ENCODE measurements around the gene CTAGE4.
"Not testable (repeated sequence)": the region's sequence is repeated elsewhere in the genome, so short reads cannot be mapped to it uniquely, and the experiment has no call there.

Gene CTAGE4

GRCh38 chr7:144179165-144179479, 4.1 kb upstream of the CTAGE4 start:
- not testable (repeated sequence) for H3K79me2 ChIP-seq (ENCODE audit: insufficient read depth, low read depth); H4K20me1 ChIP-seq (ENCODE audit: insufficient read depth); H3K4me2 ChIP-seq; H3K4me3 ChIP-seq (IDR thresholded peaks at IDR 0.05; ENCODE audit: insufficient read depth, low read depth, low read length); H3K36me3 ChIP-seq (ENCODE audit: insufficient read depth); H3K9ac ChIP-seq; H3K4me1 ChIP-seq (ENCODE audit: low read depth, poor library complexity, severe bottlenecking); H2AFZ ChIP-seq (ENCODE audit: low read depth); H3K27ac ChIP-seq; H3K27me3 ChIP-seq (ENCODE audit: insufficient read depth, low read depth)

- H3K4me2 ChIP-seq; H3K27me3 ChIP-seq (ENCODE audit: insufficient read depth, low read depth); H3K36me3 ChIP-seq (ENCODE audit: insufficient read depth); H3K27ac ChIP-seq; H3K4me1 ChIP-seq (ENCODE audit: low read depth, poor library complexity, severe bottlenecking); H4K20me1 ChIP-seq (ENCODE audit: insufficient read depth); H3K79me2 ChIP-seq (ENCODE audit: insufficient read depth, low read depth); H3K9ac ChIP-seq; H3K4me3 ChIP-seq (IDR thresholded peaks at IDR 0.05; ENCODE audit: insufficient read depth, low read depth, low read length); H2AFZ ChIP-seq (ENCODE audit: low read depth): not testable (repeated sequence)
These were observed 4.6 kb downstream of the CTAGE4 start for GRCh38 chr7:144187848-144188247.

GRCh38 chr7:144188578-144189171, 5.4 kb downstream of the CTAGE4 start:
- not testable (repeated sequence) for H3K4me2 ChIP-seq; H4K20me1 ChIP-seq (ENCODE audit: insufficient read depth); H3K27ac ChIP-seq; H3K79me2 ChIP-seq (ENCODE audit: insufficient read depth, low read depth); H2AFZ ChIP-seq (ENCODE audit: low read depth); H3K9ac ChIP-seq; H3K4me3 ChIP-seq (IDR thresholded peaks at IDR 0.05; ENCODE audit: insufficient read depth, low read depth, low read length); H3K4me1 ChIP-seq (ENCODE audit: low read depth, poor library complexity, severe bottlenecking); H3K36me3 ChIP-seq (ENCODE audit: insufficient read depth); H3K27me3 ChIP-seq (ENCODE audit: insufficient read depth, low read depth)

GRCh38 chr7:144193782-144194181, 10.5 kb downstream of the CTAGE4 start:
- H3K27me3 ChIP-seq (ENCODE audit: insufficient read depth, low read depth); H3K4me2 ChIP-seq; H3K27ac ChIP-seq; H3K9ac ChIP-seq; H3K36me3 ChIP-seq (ENCODE audit: insufficient read depth); H3K4me1 ChIP-seq (ENCODE audit: low read depth, poor library complexity, severe bottlenecking); H3K79me2 ChIP-seq (ENCODE audit: insufficient read depth, low read depth); H3K4me3 ChIP-seq (IDR thresholded peaks at IDR 0.05; ENCODE audit: insufficient read depth, low read depth, low read length); H2AFZ ChIP-seq (ENCODE audit: low read depth); H4K20me1 ChIP-seq (ENCODE audit: insufficient read depth): not testable (repeated sequence)

GRCh38 chr7:144194453-144194852, 11.2 kb downstream of the CTAGE4 start:
- not testable (repeated sequence) for H3K9ac ChIP-seq; H4K20me1 ChIP-seq (ENCODE audit: insufficient read depth); H3K79me2 ChIP-seq (ENCODE audit: insufficient read depth, low read depth); H3K27me3 ChIP-seq (ENCODE audit: insufficient read depth, low read depth); H3K36me3 ChIP-seq (ENCODE audit: insufficient read depth); H2AFZ ChIP-seq (ENCODE audit: low read depth); H3K4me2 ChIP-seq; H3K27ac ChIP-seq; H3K4me1 ChIP-seq (ENCODE audit: low read depth, poor library complexity, severe bottlenecking); H3K4me3 ChIP-seq (IDR thresholded peaks at IDR 0.05; ENCODE audit: insufficient read depth, low read depth, low read length)

GRCh38 chr7:144195212-144195872, 12.1 kb downstream of the CTAGE4 start, which contains the start of gene ARHGEF35:
Gene ARHGEF35 (minus strand): TSS chr7:144195833. CDS start chr7:144188383, 7,450 bp downstream.
- not testable (repeated sequence) for H3K4me2 ChIP-seq; H3K4me3 ChIP-seq (IDR thresholded peaks at IDR 0.05; ENCODE audit: insufficient read depth, low read depth, low read length); H3K79me2 ChIP-seq (ENCODE audit: insufficient read depth, low read depth); H4K20me1 ChIP-seq (ENCODE audit: insufficient read depth); H2AFZ ChIP-seq (ENCODE audit: low read depth); H3K4me1 ChIP-seq (ENCODE audit: low read depth, poor library complexity, severe bottlenecking); H3K9ac ChIP-seq; H3K27ac ChIP-seq; H3K27me3 ChIP-seq (ENCODE audit: insufficient read depth, low read depth); H3K36me3 ChIP-seq (ENCODE audit: insufficient read depth)

- not testable (repeated sequence) for H3K27ac ChIP-seq; H2AFZ ChIP-seq (ENCODE audit: low read depth); H3K36me3 ChIP-seq (ENCODE audit: insufficient read depth); H3K27me3 ChIP-seq (ENCODE audit: insufficient read depth, low read depth); H3K4me3 ChIP-seq (IDR thresholded peaks at IDR 0.05; ENCODE audit: insufficient read depth, low read depth, low read length); H3K9ac ChIP-seq; H3K4me2 ChIP-seq; H4K20me1 ChIP-seq (ENCODE audit: insufficient read depth); H3K79me2 ChIP-seq (ENCODE audit: insufficient read depth, low read depth); H3K4me1 ChIP-seq (ENCODE audit: low read depth, poor library complexity, severe bottlenecking)
These were observed 15.7 kb downstream of the CTAGE4 start for GRCh38 chr7:144198934-144199333.

- H3K27me3 ChIP-seq (ENCODE audit: insufficient read depth, low read depth); H3K79me2 ChIP-seq (ENCODE audit: insufficient read depth, low read depth); H3K4me1 ChIP-seq (ENCODE audit: low read depth, poor library complexity, severe bottlenecking); H3K4me2 ChIP-seq; H4K20me1 ChIP-seq (ENCODE audit: insufficient read depth); H3K4me3 ChIP-seq (IDR thresholded peaks at IDR 0.05; ENCODE audit: insufficient read depth, low read depth, low read length); H3K9ac ChIP-seq; H3K27ac ChIP-seq; H2AFZ ChIP-seq (ENCODE audit: low read depth); H3K36me3 ChIP-seq (ENCODE audit: insufficient read depth): not testable (repeated sequence)
These were observed 18.7 kb downstream of the CTAGE4 start for GRCh38 chr7:144201978-144202377.

- not testable (repeated sequence) for H4K20me1 ChIP-seq (ENCODE audit: insufficient read depth); H3K79me2 ChIP-seq (ENCODE audit: insufficient read depth, low read depth); H3K9ac ChIP-seq; H3K27ac ChIP-seq; H3K4me2 ChIP-seq; H3K4me3 ChIP-seq (IDR thresholded peaks at IDR 0.05; ENCODE audit: insufficient read depth, low read depth, low read length); H3K36me3 ChIP-seq (ENCODE audit: insufficient read depth); H3K27me3 ChIP-seq (ENCODE audit: insufficient read depth, low read depth); H2AFZ ChIP-seq (ENCODE audit: low read depth); H3K4me1 ChIP-seq (ENCODE audit: low read depth, poor library complexity, severe bottlenecking)
These were observed 19.8 kb downstream of the CTAGE4 start for GRCh38 chr7:144203086-144203485.

- H3K4me3 ChIP-seq (IDR thresholded peaks at IDR 0.05; ENCODE audit: insufficient read depth, low read depth, low read length); H2AFZ ChIP-seq (ENCODE audit: low read depth); H3K36me3 ChIP-seq (ENCODE audit: insufficient read depth); H3K27ac ChIP-seq; H3K27me3 ChIP-seq (ENCODE audit: insufficient read depth, low read depth); H3K4me2 ChIP-seq; H3K4me1 ChIP-seq (ENCODE audit: low read depth, poor library complexity, severe bottlenecking); H3K9ac ChIP-seq; H3K79me2 ChIP-seq (ENCODE audit: insufficient read depth, low read depth); H4K20me1 ChIP-seq (ENCODE audit: insufficient read depth): not testable (repeated sequence)
These were observed 22.0 kb downstream of the CTAGE4 start for GRCh38 chr7:144205306-144205705.
